ENCODE results near the gene TMEM72. TPM values are rescaled to one million over a fixed set of nuclear protein-coding genes. Genes with fewer than 3 reads are reported as not detected.
A peak's percentile ranks its signal among the peaks of the same experiment; 100 is the strongest.

The TMEM72 gene
- total and polyA plus RNA-seq, 9 donors = 0.04 to 0.16 (median 0.12) TPM; not detected in 1

- Histone ChIP-seq H3K27ac (ENCODE audit: low read length) (peak overlapping the region; percentile 84), H3K36me3 (ENCODE audit: control insufficient read depth, insufficient read depth, low read length) (peaks cover 48% of the 10 kb centered on the region), H3K4me3 (ENCODE audit: low read length) (no peak overlapping the region), H3K4me1 (ENCODE audit: control insufficient read depth, insufficient read depth, low read length) (peaks cover 74% of the 10 kb centered on the region), H3K27me3 (ENCODE audit: control insufficient read depth, insufficient read depth, low read length) (no peaks in the 10 kb centered on the region), H3K9me3 (replicated peaks; ENCODE audit: control insufficient read depth, low read depth, low read length) (no peaks in the 10 kb centered on the region)
- 84% methylated on average over 12 of the region's 14 CpGs for WGBS (ENCODE audit: insufficient coverage)
- no peak for DNase-seq
Measured at GRCh38 chr10:44980309-44981171, 69.4 kb downstream of the TMEM72 start.

- H3K27ac ChIP-seq (ENCODE audit: low read length) = peak overlapping the region; percentile 84
- H3K4me1 ChIP-seq (ENCODE audit: control insufficient read depth, insufficient read depth, low read length) = peaks cover 68% of the 10 kb centered on the region
- peak; percentile 71 for DNase-seq
- WGBS (ENCODE audit: insufficient coverage) = 78% methylated on average over 10 of the region's 11 CpGs
- no peaks in the 10 kb centered on the region for H3K9me3 ChIP-seq (replicated peaks; ENCODE audit: control insufficient read depth, low read depth, low read length)
- no peak overlapping the region for H3K4me3 ChIP-seq (ENCODE audit: low read length)
- H3K36me3 ChIP-seq (ENCODE audit: control insufficient read depth, insufficient read depth, low read length) = peaks cover 48% of the 10 kb centered on the region
- H3K27me3 ChIP-seq (ENCODE audit: control insufficient read depth, insufficient read depth, low read length) = no peaks in the 10 kb centered on the region
Measured at GRCh38 chr10:44981172-44982113, 70.3 kb downstream of the TMEM72 start.

- H3K9me3 ChIP-seq (replicated peaks; ENCODE audit: control insufficient read depth, low read depth, low read length) = no peaks in the 10 kb centered on the region
- no peaks in the 10 kb centered on the region for H3K27me3 ChIP-seq (ENCODE audit: control insufficient read depth, insufficient read depth, low read length)
- DNase-seq = peak; percentile 57
- 72% methylated on average over 9 of the region's 9 CpGs for WGBS (ENCODE audit: insufficient coverage)
- H3K27ac ChIP-seq (ENCODE audit: low read length) = peak overlapping the region; percentile 84
- peaks cover 62% of the 10 kb centered on the region for H3K4me1 ChIP-seq (ENCODE audit: control insufficient read depth, insufficient read depth, low read length)
- H3K4me3 ChIP-seq (ENCODE audit: low read length) = no peak overlapping the region
- H3K36me3 ChIP-seq (ENCODE audit: control insufficient read depth, insufficient read depth, low read length) = peaks cover 43% of the 10 kb centered on the region
Measured at GRCh38 chr10:44982114-44982460, 71.0 kb downstream of the TMEM72 start.

- whole genome bisulfite sequencing (ENCODE audit: insufficient coverage) = 84% methylated on average over 9 of the region's 9 CpGs
- Histone ChIP-seq H3K4me3 (ENCODE audit: low read length) (no peak overlapping the region), H3K4me1 (ENCODE audit: control insufficient read depth, insufficient read depth, low read length) (peaks cover 58% of the 10 kb centered on the region)
Measured at GRCh38 chr10:44982496-44982895, 71.4 kb downstream of the TMEM72 start.

GRCh38 chr10:44983066-44983894 lies 72.1 kb downstream of the TMEM72 start:
- Histone ChIP-seq H3K36me3 (ENCODE audit: control insufficient read depth, insufficient read depth, low read length) (peaks cover 40% of the 10 kb centered on the region), H3K9me3 (replicated peaks; ENCODE audit: control insufficient read depth, low read depth, low read length) (no peaks in the 10 kb centered on the region), H3K4me3 (ENCODE audit: low read length) (no peak overlapping the region), H3K27ac (ENCODE audit: low read length) (no peak overlapping the region), H3K27me3 (ENCODE audit: control insufficient read depth, insufficient read depth, low read length) (no peaks in the 10 kb centered on the region), H3K4me1 (ENCODE audit: control insufficient read depth, insufficient read depth, low read length) (peaks cover 50% of the 10 kb centered on the region)
- no peak for DNase-seq
- WGBS (ENCODE audit: insufficient coverage) = 81% methylated on average over 13 of the region's 13 CpGs

More at GRCh38 chr10:44982496-44982895, 71.4 kb downstream of the TMEM72 start:
- no peak for DNase-seq
- Histone ChIP-seq H3K36me3 (ENCODE audit: control insufficient read depth, insufficient read depth, low read length) (peaks cover 40% of the 10 kb centered on the region), H3K27me3 (ENCODE audit: control insufficient read depth, insufficient read depth, low read length) (no peaks in the 10 kb centered on the region), H3K9me3 (replicated peaks; ENCODE audit: control insufficient read depth, low read depth, low read length) (no peaks in the 10 kb centered on the region), H3K27ac (ENCODE audit: low read length) (peak overlapping the region; percentile 62)

GRCh38 chr10:44983895-44984278 lies 72.8 kb downstream of the TMEM72 start:
- H3K9me3 ChIP-seq (replicated peaks; ENCODE audit: control insufficient read depth, low read depth, low read length) = no peaks in the 10 kb centered on the region
- DNase-seq = no peak
- WGBS (ENCODE audit: insufficient coverage) = 80% methylated on average over 10 of the region's 10 CpGs
- H3K4me3 ChIP-seq (ENCODE audit: low read length) = no peak overlapping the region
- H3K27me3 ChIP-seq (ENCODE audit: control insufficient read depth, insufficient read depth, low read length) = no peaks in the 10 kb centered on the region
- peaks cover 44% of the 10 kb centered on the region for H3K36me3 ChIP-seq (ENCODE audit: control insufficient read depth, insufficient read depth, low read length)
- H3K27ac ChIP-seq (ENCODE audit: low read length) = no peak overlapping the region
- H3K4me1 ChIP-seq (ENCODE audit: control insufficient read depth, insufficient read depth, low read length) = peaks cover 44% of the 10 kb centered on the region

GRCh38 chr10:44984671-44985101 lies 73.5 kb downstream of the TMEM72 start:
- DNase-seq = no peak
- H3K27ac ChIP-seq (ENCODE audit: low read length) = no peak overlapping the region
- WGBS (ENCODE audit: insufficient coverage) = 94% methylated on average over 8 of the region's 15 CpGs
- no peak overlapping the region for H3K4me3 ChIP-seq (ENCODE audit: low read length)
- H3K27me3 ChIP-seq (ENCODE audit: control insufficient read depth, insufficient read depth, low read length) = no peaks in the 10 kb centered on the region
- peaks cover 48% of the 10 kb centered on the region for H3K36me3 ChIP-seq (ENCODE audit: control insufficient read depth, insufficient read depth, low read length)
- no peaks in the 10 kb centered on the region for H3K9me3 ChIP-seq (replicated peaks; ENCODE audit: control insufficient read depth, low read depth, low read length)
- H3K4me1 ChIP-seq (ENCODE audit: control insufficient read depth, insufficient read depth, low read length) = peaks cover 40% of the 10 kb centered on the region

- H3K36me3 ChIP-seq (ENCODE audit: control insufficient read depth, insufficient read depth, low read length) = peaks cover 51% of the 10 kb centered on the region
- H3K4me3 ChIP-seq (ENCODE audit: low read length) = no peak overlapping the region
- no peaks in the 10 kb centered on the region for H3K27me3 ChIP-seq (ENCODE audit: control insufficient read depth, insufficient read depth, low read length)
- WGBS (ENCODE audit: insufficient coverage) = 72% methylated on average over 8 of the region's 9 CpGs
- H3K4me1 ChIP-seq (ENCODE audit: control insufficient read depth, insufficient read depth, low read length) = peaks cover 40% of the 10 kb centered on the region
- peak overlapping the region; percentile 32 for H3K27ac ChIP-seq (ENCODE audit: low read length)
- no peaks in the 10 kb centered on the region for H3K9me3 ChIP-seq (replicated peaks; ENCODE audit: control insufficient read depth, low read depth, low read length)
- DNase-seq = no peak
Measured at GRCh38 chr10:44985175-44985681, 74.1 kb downstream of the TMEM72 start.

- peaks cover 56% of the 10 kb centered on the region for H3K36me3 ChIP-seq (ENCODE audit: control insufficient read depth, insufficient read depth, low read length)
- no peak overlapping the region for H3K4me3 ChIP-seq (ENCODE audit: low read length)
- DNase-seq = no peak
- H3K9me3 ChIP-seq (replicated peaks; ENCODE audit: control insufficient read depth, low read depth, low read length) = no peaks in the 10 kb centered on the region
- peaks cover 38% of the 10 kb centered on the region for H3K4me1 ChIP-seq (ENCODE audit: control insufficient read depth, insufficient read depth, low read length)
- no peaks in the 10 kb centered on the region for H3K27me3 ChIP-seq (ENCODE audit: control insufficient read depth, insufficient read depth, low read length)
- 100% methylated on average over 1 of the region's 3 CpGs for WGBS (ENCODE audit: insufficient coverage)
- peak overlapping the region; percentile 29 for H3K27ac ChIP-seq (ENCODE audit: low read length)
Measured at GRCh38 chr10:44986179-44986578, 75.0 kb downstream of the TMEM72 start.

Measured in muscle of leg (tissue), 11 donors.